ENCODE measurements around the gene S100A14. TPM values are rescaled to one million over a fixed set of nuclear protein-coding genes. Genes with fewer than 3 reads are reported as not detected.
A peak's percentile ranks its signal among the peaks of the same experiment; 100 is the strongest.

The S100A14 gene
- total and polyA plus RNA-seq, 2 of the 13 experiments (the other 11 are each of a cell fraction or from before 2014, with no cell fraction given) = 1.4 to 7.7 TPM

GRCh38 chr1:153568367-153569099 is 47.6 kb downstream of the S100A14 start (continued):
- TF ChIP-seq PRDM15 (CRISPR knock-in tag; IDR thresholded peaks at IDR 0.05) (peak; percentile 88), HMG20B (CRISPR knock-in tag; conservative IDR thresholded peaks at IDR 0.05) (0 out of 2 replicates have a peak, but pooled peaks have one; percentile 23), TBX2 (CRISPR knock-in tag; IDR thresholded peaks at IDR 0.05; ENCODE audit: borderline replicate concordance) (no peak), AKAP8 (CRISPR knock-in tag; IDR thresholded peaks at IDR 0.05) (0 out of 2 replicates have a peak, but pooled peaks have one; percentile 54), PHF8 (CRISPR knock-in tag; IDR thresholded peaks at IDR 0.05) (no peak), MLXIP (CRISPR knock-in tag; IDR thresholded peaks at IDR 0.05; ENCODE audit: borderline replicate concordance) (no peak), ZNF543 (CRISPR knock-in tag; IDR thresholded peaks at IDR 0.05) (0 out of 2 replicates have a peak, but pooled peaks have one; percentile 58), MED1 (CRISPR knock-in tag; IDR thresholded peaks at IDR 0.05) (0 out of 2 replicates have a peak, but pooled peaks have one; percentile 23), ZNF350 (CRISPR knock-in tag; IDR thresholded peaks at IDR 0.05; ENCODE audit: borderline replicate concordance, low read depth) (peak; percentile 55; the same call in 1 of the 2 replicates), GTF3A (CRISPR knock-in tag; conservative IDR thresholded peaks at IDR 0.05) (0 out of 2 replicates have a peak, but pooled peaks have one; percentile 62), CENPX (CRISPR knock-in tag; IDR thresholded peaks at IDR 0.05) (no peak), ZNF777 (CRISPR knock-in tag; IDR thresholded peaks at IDR 0.05) (peak; percentile 62; the same call in 1 of the 2 replicates), MXD1 (CRISPR knock-in tag; IDR thresholded peaks at IDR 0.05) (0 out of 2 replicates have a peak, but pooled peaks have one; percentile 59), SOX6 (IDR thresholded peaks at IDR 0.05) (no peak), SOX6 (CRISPR knock-in tag; IDR thresholded peaks at IDR 0.05) (peak; percentile 68), MYC (CRISPR knock-in tag; IDR thresholded peaks at IDR 0.05; ENCODE audit: borderline replicate concordance) (peak; percentile 59; the same call in 1 of the 2 replicates), SP2 (CRISPR knock-in tag; IDR thresholded peaks at IDR 0.05) (no peak), PLRG1 (conservative IDR thresholded peaks at IDR 0.05) (no peak), ERF (CRISPR knock-in tag; IDR thresholded peaks at IDR 0.05) (peak; percentile 29; the same call in 1 of the 2 replicates), SMYD3 (CRISPR knock-in tag; IDR thresholded peaks at IDR 0.05) (no peak), NR2F6 (IDR thresholded peaks at IDR 0.05) (no peak), NR2F6 (CRISPR knock-in tag; IDR thresholded peaks at IDR 0.05) (peak; percentile 53; the same call in 1 of the 2 replicates), GATA4 (IDR thresholded peaks at IDR 0.05; ENCODE audit: borderline replicate concordance, low read depth) (no peak), TEAD3 (CRISPR knock-in tag; optimal IDR thresholded peaks at IDR 0.05; ENCODE audit: borderline replicate concordance) (peak; percentile 69)

Measured in HepG2 (cell line).